ENCODE data around the gene SLC1A5. TPM values are rescaled to one million over a fixed set of nuclear protein-coding genes. Genes with fewer than 3 reads are reported as not detected.
A peak's percentile ranks its signal among the peaks of the same experiment; 100 is the strongest.
"Not testable (repeated sequence)": the region's sequence is repeated elsewhere in the genome, so short reads cannot be mapped to it uniquely, and the experiment has no call there.

SLC1A5 gene
- total and polyA plus RNA-seq, 8 donors: 67.2 to 172 (median 83.8) TPM

DNA sequence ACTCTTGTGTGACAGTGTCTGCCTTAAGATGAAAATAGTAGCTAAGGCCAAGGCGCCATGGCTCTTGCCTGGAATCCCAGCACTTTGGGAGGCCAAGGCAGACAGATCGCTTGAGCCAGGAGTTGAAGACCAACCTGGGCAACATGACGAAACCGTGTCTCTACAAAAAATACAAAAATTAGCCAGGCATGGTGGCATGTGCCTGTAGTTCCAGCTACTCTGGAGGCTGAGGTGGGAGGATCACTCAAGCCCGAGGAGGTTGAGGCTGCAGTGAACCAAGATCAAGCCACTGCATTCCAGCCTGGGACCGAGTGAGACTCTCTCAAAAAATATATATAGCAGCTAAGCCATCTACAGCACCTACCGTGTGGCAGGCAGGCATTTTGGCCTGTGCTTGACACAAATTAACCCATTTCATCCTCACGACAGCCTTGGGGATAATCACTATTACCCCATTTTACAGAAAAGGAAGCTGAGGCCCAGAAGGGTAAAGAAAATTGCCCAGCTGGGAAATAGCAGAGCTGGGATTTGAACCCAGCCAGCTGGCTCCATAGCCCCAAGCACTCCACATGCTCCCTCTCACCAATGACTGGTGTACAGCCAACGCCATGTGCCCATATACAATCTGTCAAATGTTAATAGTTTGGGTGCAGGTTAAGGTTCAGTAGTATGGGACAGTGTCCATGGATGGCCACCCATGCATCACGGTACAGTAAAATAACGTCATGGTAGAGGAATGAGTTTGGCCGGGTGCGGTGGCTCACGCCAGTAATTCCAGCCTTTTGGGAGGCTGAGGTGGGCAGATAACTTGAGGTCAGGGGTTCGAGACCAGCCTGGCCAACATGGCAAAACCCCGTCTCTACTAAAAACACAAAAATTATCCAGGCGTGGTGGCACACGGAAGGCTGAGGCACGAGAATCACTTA is 3.1 kb downstream of the SLC1A5 start:
- Histone ChIP-seq H3K27ac (peak overlapping the region; percentile 85 to 93), H3K4me1 (peaks cover 25 to 45% of the 10 kb centered on the region in 2 donors), H3K4me3 (peak overlapping the region; percentile 65 to 91), H3K9me3 (no peaks in the 10 kb centered on the region), H3K27me3 (no peaks in the 10 kb centered on the region), H3K36me3 (peaks cover 0 to 37% of the 10 kb centered on the region in 2 donors)
- TF ChIP-seq, protein P1, sequence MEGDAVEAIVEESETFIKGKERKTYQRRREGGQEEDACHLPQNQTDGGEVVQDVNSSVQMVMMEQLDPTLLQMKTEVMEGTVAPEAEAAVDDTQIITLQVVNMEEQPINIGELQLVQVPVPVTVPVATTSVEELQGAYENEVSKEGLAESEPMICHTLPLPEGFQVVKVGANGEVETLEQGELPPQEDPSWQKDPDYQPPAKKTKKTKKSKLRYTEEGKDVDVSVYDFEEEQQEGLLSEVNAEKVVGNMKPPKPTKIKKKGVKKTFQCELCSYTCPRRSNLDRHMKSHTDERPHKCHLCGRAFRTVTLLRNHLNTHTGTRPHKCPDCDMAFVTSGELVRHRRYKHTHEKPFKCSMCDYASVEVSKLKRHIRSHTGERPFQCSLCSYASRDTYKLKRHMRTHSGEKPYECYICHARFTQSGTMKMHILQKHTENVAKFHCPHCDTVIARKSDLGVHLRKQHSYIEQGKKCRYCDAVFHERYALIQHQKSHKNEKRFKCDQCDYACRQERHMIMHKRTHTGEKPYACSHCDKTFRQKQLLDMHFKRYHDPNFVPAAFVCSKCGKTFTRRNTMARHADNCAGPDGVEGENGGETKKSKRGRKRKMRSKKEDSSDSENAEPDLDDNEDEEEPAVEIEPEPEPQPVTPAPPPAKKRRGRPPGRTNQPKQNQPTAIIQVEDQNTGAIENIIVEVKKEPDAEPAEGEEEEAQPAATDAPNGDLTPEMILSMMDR (IDR thresholded peaks at IDR 0.05): no peak
- ATAC-seq (no peak), DNase-seq (no peak)
- intact Hi-C loops (cut with DNase I): no loop called here

DNA sequence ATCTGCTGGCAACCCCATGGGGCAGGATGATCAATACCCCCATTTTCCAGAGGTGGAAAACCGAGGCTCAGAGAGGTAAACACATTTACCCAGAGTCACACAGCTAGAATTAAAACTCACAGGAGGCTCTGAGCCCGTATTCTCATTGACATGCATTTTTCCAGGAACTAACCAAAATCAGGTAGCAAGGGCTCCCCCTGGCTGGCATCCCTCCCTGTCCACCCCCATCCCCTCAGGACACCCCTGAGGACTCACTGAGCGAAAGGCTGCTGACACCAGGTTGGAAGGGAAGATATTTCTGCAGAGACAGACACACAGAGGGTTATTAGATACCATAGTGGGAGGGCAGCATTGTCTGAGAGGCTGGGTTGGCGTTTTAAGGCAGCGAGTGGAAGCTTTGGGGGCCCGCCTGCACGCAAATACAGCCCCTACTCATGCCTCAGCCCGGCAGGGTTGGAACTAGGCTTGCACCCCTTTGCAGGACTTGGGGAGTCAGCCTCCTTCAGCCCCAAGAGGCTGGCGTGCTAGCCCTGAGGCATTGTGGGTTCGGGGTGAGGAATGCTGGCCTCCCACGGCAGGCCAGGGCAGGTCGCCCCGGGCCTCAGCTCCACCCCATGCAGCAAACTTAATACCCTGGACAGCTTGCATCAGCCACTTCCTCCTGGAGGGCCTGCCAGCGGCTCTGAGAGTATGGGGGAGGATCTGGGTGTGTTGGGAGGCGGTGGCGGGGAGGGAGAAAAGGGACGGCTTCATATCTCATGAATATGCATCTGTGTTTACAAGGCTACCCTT is 3.9 kb downstream of the SLC1A5 start:
- Histone ChIP-seq H3K4me3 (peak overlapping the region; percentile 5 to 91), H3K36me3 (peaks cover 0 to 46% of the 10 kb centered on the region in 2 donors), H3K4me1 (peaks cover 25 to 48% of the 10 kb centered on the region in 2 donors), H3K27me3 (no peaks in the 10 kb centered on the region), H3K27ac (peak overlapping the region; percentile 59 to 85), H3K9me3 (no peaks in the 10 kb centered on the region)
- TF ChIP-seq, protein P1 (IDR thresholded peaks at IDR 0.05): no peak
- DNase-seq (peak; percentile 59 to 93 (median 86)), ATAC-seq (peak; percentile 67)
- intact Hi-C loops (cut with DNase I): no loop called here

DNA sequence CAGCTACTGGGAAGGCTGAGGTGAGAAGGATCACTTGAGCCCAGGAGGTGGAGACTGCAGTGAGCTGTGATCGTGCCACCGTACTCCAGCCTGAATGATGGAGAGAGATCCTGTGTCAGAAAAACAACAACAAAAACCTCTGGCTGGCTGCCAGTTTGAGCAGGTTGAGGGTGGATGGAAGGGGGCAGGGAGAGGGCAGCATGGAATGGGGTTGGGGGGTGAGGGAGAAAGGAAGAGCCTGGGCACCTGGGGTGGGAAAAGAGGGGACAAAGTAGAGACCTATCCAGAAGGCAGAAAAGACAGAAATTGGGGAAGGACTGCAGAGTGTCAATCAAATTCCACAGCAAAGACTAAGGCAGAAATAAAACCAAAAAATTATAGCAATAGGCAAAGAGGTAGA is 4.7 kb downstream of the SLC1A5 start:
- DNase-seq (no peak), ATAC-seq (no peak)
- peak overlapping the region; percentile 59 to 85 for H3K27ac ChIP-seq
- peaks cover 25 to 48% of the 10 kb centered on the region in 2 donors for H3K4me1 ChIP-seq
- no peaks in the 10 kb centered on the region for H3K27me3 ChIP-seq
- peaks cover 0 to 54% of the 10 kb centered on the region in 2 donors for H3K36me3 ChIP-seq
- intact Hi-C loops (cut with DNase I): no loop called here
- H3K9me3 ChIP-seq: no peaks in the 10 kb centered on the region
- TF ChIP-seq, protein P1 (IDR thresholded peaks at IDR 0.05): no peak
- H3K4me3 ChIP-seq: peak overlapping the region in 1 of 2 donors; percentile 91

DNA sequence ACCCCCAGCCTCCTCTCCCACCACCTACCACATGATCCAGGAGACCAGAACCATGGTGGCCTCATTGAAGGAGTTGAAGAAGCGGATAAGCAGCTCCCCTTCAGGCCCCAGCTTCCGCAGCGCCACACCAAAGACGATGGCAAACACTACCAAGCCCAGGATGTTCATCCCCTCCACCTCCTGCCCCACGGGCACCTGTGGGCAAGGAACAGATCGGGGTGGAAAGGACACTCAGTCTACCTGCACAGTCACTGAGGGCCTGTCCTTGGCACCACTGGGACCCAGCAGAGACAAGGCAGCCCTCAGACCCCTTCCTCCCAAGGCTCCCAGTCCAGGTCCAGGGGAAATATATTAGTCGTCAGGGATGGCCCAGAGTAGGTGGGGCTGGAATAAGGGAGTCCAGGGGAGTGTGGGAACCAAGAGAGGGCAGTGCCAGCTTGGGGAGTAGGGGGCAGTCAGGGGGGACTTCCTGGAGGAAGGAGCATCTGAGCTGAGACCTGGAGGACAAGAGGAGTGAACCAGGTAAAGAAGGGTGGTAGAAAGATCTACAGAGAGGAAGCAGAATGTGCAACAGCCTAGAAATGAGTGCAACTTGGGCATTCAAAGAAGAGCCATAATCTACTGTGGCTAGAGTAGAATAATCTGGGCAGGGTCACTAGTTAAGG is 5.9 kb downstream of the SLC1A5 start:
- Histone ChIP-seq H3K27me3 (no peaks in the 10 kb centered on the region), H3K36me3 (peaks cover 0 to 65% of the 10 kb centered on the region in 2 donors), H3K27ac (no peak overlapping the region), H3K4me3 (no peak overlapping the region), H3K4me1 (peaks cover 25 to 57% of the 10 kb centered on the region in 2 donors), H3K9me3 (no peaks in the 10 kb centered on the region)
- intact Hi-C loops (cut with DNase I): no loop called here
- ATAC-seq: no peak
- TF ChIP-seq, protein P1 (IDR thresholded peaks at IDR 0.05): no peak
- no peak for DNase-seq

DNA sequence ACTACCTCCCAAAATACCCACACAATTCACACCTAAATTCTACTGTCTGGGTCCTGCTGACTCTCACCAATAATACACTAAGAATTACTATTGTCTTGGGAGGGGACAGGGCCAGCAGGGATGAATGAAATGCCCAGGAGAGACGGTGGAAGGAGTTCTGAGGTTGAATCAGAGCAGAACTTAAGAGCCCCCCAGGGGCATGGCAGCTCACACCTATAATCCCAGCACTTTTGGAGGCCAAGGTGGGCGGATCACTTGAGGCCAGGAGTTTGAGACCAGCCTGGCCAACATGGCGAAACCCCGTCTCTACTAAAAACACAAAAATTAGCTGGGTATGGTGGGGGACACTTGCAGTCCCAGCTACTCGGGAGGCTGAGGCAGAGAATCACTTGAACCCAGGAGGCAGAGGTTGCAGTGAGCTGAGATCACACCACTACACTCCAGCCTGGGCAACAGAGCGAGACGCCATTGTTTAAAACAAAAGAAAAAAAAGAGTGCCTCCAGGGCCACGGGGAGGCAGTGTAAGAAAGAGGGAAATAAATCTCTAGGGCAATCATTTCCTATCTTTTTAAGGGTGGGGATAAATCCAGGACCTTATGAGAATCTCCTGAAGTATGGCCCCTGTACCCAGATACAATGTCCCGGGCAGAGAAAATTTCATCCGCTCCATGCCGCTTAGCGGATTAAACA is 10.3 kb downstream of the SLC1A5 start:
- DNase-seq; H3K4me3 ChIP-seq; intact Hi-C loops (cut with DNase I); H3K9me3 ChIP-seq; H3K27me3 ChIP-seq: not testable (repeated sequence)
- Histone ChIP-seq H3K27ac (peak overlapping the region in 1 of 2 donors; percentile 38), H3K36me3 (peaks cover 0 to 91% of the 10 kb centered on the region in 2 donors), H3K4me1 (peaks cover 0 to 20% of the 10 kb centered on the region in 2 donors)
- peak; percentile 23 for ATAC-seq

Measured in left lung (tissue), 10 donors.